ENCODE measurements around the gene SLC30A5.
"Not testable (repeated sequence)": the region's sequence is repeated elsewhere in the genome, so short reads cannot be mapped to it uniquely, and the experiment has no call there.

Gene SLC30A5

GRCh38 chr5:69093771-69094482, at the start of gene SLC30A5:
TSS of gene SLC30A5 (plus strand) at chr5:69094014. CDS start at chr5:69094256, 242 bp downstream.
- peak; percentile 100 for DNase-seq (ENCODE audit: low spot score)

DNA sequence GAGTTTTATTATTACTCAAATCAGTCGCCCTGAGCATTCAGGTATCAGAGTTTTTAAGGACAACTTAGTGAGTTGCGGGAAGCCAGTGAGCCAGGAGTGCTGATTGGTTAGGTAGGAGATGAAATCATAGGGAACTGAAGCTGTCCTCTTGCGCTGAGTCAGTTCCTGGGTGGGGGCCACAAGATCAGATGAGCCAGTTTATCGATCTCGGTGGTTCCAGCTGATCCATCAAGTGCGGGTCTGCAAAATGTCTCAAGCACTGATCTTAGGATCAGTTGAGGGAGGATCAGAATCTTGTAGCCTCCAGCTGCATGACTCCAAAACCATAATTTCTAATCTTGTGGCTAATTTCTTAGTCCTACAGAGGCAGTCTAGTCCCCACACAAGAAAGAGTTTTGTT, 48.6 kb upstream of the SLC30A5 start:
- DNase-seq (ENCODE audit: low spot score), result not testable (repeated sequence)

GRCh38 chr5:69046375-69046957, 47.3 kb upstream of the SLC30A5 start:
- DNase-seq (ENCODE audit: low spot score), result no peak

- peak; percentile 64 for DNase-seq (ENCODE audit: low spot score)
These were observed 45.6 kb upstream of the SLC30A5 start for GRCh38 chr5:69048230-69048629.

DNA sequence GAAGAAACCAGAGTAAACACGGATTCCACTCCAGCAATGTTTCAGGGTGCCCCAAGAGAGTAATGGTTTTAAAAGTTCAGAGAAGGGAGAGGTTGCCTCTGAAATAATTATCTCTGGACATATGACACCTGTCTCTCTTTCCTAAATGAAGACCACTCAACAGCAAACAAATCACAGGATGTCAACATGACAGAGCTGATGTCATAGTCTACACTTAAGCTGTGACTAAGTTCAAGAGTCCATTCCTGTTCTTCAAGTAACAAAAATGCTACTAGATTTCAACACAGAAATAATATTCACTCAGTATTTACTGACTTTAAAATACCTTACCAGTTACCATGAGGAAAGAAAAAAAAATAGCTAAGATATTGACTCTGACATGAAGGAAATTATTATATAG, 44.7 kb upstream of the SLC30A5 start:
- no peak for DNase-seq (ENCODE audit: low spot score)

DNA sequence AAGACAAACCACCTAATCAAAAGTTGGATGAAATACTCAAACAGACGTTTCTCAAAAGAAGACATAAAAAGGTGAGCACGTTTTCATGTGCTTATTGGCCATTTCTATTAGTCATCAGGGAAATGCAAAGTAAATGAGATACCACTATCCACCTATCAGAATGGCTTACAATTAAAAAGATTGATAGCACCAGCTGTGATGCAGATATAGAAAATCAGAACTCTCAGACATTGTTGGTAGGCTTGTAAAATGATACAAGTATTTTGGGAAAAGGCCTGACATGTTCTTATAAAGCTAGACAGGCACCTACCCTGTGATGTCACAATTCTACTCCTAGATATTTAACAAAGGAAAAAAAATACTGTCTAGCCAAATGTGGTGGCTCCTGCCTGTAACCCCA, 44.0 kb upstream of the SLC30A5 start:
- DNase-seq (ENCODE audit: low spot score), result no peak

GRCh38 chr5:69050214-69050613, 43.6 kb upstream of the SLC30A5 start:
- no peak for DNase-seq (ENCODE audit: low spot score)

DNA sequence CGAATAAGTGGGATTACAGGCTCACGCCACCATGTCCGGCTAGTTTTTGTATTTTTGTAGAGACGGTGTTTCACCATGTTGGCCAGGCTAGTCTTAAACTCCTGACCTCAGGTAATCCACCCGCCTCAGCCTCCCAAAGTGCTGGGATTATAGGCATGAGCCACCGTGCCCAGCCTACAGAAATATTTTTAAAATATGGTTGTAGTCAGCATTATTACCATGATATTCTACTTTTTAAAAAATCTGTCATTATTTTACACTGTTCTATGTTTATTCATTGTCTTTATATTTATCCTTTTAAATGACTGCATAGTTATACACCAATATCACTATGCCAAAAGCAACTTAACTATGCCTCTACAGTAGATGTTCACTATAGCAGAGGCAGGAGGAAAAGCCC, 41.6 kb upstream of the SLC30A5 start:
- no peak for DNase-seq (ENCODE audit: low spot score)

GRCh38 chr5:69074664-69075521, 18.9 kb upstream of the SLC30A5 start:
- no peak for DNase-seq (ENCODE audit: low spot score)

DNA sequence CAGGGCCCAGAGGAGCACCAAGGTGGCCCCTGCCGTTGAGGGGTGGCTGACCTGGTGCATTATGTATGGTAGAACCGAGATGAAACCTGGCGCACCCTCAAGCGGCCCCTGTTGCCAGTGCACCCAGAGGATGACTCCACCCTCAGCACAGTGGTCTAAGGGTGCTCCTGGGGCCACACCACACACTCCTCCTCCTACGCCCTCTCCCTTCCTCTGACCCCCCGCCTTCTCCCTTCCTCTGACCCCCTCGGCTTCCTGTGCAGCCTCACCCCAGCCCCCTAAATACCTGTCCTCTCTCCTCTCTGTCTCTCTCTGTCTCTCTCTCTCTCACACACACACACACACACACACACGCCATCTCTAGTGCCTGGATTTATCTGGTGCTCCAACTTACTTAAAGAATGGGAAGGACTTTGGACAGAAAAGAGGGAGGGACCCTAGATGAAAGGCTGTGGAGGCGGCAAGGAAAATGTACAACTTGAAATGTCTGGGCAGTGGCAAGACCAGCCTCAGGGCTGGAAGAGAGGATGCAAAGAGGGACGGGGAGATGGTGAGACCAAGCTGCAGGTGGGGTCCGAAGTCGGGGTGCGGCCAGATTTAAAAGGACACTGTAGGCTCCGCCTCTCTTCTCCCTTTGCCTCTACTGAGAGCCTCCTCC, 18.2 kb upstream of the SLC30A5 start:
- DNase-seq (ENCODE audit: low spot score), result no peak

GRCh38 chr5:69078921-69079540, 14.8 kb upstream of the SLC30A5 start:
- no peak for DNase-seq (ENCODE audit: low spot score)

DNA sequence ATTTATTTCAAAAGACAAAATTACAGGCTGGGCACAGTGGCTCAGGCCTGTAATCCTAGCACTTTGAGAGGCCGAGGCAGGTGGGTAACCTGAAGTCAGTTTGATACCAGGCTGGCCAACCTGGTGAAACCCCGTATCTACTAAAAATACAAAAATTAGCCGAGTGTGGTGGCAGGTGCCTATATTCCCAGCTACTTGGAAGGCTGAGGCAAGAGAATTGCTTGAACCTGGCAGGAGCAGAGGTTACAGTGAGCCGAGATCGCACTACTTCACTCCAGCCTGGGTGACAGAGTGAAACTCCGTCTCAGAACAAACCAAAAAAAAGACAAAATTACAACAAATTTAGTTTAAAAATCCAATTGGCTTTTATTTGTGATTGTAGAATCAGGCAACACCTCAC, 14.3 kb upstream of the SLC30A5 start:
- no peak for DNase-seq (ENCODE audit: low spot score)

DNA sequence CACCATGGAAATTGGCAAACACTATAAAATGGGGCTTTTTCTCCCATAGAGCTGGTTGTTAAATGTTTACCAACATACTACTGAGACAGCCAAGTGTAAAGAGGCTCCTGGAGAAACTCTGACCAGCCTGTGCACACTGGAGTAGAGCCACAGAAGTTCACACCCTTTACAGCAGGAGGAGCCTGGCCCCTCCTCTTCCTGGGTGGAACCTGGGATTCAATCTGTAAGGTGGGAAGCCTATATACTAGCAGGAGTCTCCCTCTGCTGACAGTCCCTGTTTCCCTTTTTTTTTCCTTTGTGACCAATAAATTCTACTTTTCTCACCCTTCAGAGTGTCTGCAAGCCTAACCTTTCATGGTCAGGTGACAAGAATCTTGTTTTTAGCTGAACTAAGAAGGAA, 10.4 kb upstream of the SLC30A5 start:
- peak; percentile 43 for DNase-seq (ENCODE audit: low spot score)

DNA sequence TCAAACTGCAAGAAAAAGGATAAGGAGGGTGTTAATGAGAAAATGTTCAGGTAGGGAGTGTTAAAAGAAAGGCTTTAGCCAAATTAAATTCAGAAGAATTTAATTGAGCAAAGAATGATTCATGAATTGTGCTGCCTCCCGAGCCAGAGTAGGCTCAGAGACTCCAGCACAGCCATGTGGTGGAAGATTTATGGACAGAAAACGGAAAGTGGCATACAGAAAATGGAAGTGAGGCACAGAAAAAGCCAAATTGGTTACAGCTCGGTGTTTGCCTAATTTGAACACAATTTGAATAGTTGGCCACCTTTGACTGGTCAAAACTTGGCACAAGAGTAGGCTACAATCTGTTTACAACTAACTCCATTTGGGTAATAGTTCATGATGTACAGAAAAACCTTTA, 9.6 kb upstream of the SLC30A5 start:
- no peak for DNase-seq (ENCODE audit: low spot score)

DNA sequence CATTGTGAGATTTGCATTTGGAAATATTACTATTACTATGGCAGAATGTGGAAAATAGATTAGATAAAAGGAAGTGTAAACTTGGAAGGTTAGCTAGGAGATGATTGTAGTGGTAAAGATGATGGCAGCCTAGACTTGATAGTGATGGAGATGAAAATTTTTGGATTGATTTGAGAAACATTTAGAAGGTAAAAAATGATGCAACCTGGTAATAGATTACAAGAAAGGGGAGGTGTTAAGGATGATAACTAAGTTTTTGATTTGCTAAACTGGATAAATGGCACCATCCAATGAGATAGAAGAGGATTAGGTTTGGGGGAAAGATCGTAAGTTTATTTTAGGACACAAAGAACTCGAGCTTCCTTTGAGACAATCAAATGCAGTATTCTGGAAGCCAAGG, 8.9 kb upstream of the SLC30A5 start:
- DNase-seq (ENCODE audit: low spot score), result no peak

DNA sequence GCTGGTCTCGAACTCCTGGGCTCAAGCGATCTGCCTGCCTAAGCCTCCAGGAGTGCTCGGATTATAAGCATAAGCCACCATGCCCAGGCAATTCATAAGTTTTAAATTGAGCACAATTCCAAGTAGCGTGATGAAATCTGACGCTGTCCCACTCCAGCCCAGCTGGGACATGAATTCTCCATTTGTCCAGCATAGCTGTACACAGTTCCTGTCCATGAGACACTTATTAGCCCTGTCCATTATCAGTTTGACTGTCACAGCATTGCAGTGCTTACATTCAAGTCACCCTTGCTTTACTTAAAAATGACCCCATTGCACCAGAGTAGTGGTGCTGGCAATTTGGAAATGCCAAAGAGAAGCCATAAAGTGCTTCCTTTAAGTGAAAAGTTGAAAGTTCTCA, 7.6 kb upstream of the SLC30A5 start:
- no peak for DNase-seq (ENCODE audit: low spot score)

DNA sequence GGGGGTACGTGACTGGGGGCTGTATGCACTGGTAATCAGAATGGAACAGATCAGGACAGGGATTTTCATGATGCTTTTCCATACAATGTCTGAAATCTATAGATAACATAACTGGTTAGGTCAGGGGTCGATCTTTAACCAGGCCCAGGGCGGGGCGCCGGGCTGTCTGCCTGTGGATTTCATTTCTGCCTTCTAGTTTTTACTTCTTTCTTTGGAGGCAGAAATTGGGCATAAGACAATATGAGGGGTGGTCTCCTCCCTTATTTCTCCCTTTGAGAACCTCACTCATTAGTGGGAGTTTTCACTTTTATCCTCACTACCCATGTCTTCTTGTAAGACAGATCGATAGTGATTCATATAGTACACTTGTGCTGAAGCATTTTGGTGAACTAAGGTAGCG, 5.8 kb upstream of the SLC30A5 start:
- DNase-seq (ENCODE audit: low spot score), result not testable (repeated sequence)

DNA sequence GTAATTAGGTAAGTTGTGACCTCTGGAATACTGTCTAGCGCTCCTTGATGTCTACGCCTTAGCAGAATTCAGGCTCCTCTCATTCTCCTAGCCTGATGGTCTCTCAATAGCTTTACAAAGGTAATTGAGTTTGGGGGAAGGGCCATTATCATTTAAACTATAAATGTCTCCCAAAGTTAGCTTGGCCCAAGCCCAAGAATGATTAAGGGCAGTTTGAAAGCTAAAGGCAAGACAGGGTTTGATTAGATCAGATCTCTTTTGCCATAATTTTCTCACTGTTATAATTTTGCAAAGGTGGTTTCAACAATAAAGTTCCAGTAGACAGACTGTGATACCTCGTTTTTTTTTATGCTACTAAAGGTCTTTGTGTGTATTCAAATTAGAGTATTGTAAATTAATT, 3.7 kb upstream of the SLC30A5 start:
- DNase-seq (ENCODE audit: low spot score), result no peak

DNA sequence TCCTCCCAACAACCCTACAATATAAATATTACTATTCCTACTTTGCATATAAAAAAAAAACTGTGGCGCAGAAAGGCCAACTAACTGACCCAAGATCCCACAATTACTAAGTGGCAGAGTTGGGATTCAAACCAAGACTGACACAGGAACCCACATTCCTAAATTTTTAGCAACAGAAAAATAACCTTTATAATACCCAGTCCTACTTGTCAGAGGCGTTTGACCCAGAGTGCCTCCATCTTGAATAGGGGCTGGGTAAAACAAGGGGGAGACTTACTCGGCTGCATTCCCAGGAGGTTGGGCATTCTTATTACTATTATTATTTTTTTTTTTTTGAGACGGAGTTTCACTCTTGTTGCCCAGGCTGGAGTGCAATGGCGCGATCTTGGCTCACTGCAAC, 2.0 kb upstream of the SLC30A5 start:
- no peak for DNase-seq (ENCODE audit: low spot score)

DNA sequence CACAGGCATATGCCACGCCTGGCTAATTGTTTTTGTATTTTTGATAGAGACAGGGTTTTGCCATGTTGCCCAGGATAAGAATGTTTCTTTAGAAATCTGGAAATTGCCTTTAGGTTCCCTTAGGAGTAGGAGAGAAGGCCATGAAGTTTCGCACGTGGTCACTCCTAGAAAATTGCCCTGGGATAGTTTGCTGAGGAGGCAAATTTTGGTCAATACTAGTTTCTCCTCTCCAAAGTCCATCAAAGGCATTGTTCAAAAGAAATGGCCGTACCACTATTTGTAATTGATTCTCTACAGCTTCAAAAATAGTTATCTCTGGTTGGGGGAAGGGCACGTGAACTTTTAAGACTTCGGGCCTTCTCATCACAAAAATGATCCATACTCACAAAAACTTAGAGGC, 845 bp upstream of the SLC30A5 start:
- DNase-seq (ENCODE audit: low spot score), result no peak

GRCh38 chr5:69099302-69099701, 5.5 kb downstream of the SLC30A5 start:
- no peak for DNase-seq (ENCODE audit: low spot score)

DNA sequence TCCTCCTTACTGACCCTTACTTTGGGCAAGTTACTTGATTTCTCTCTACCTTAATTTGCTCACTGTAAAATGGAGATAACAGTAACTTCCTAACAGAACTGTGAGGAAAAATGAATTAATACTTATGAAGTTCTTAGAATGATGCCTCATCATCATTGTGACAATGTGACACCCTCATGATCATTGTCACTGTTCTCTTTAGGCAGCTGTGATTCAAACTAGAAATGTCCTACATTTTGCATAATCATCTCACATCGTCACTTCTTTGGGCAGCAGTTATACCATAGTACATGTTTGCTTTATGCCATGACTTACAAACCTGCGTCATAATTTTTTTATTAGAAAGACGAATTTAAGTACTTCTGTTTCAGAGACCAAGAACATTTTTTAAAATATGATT, 9.7 kb downstream of the SLC30A5 start:
- DNase-seq (ENCODE audit: low spot score), result no peak
